ENCODE measurements around the gene CD22.

GRCh38 chr19:35307931-35308330 lies 21.1 kb upstream of the CD22 start:
- no peak for TF ChIP-seq POLR2AphosphoS5 (IDR thresholded peaks at IDR 0.05; ENCODE audit: borderline replicate concordance, low read depth, low read length)
- no peak for TF ChIP-seq FOXP2 (optimal IDR thresholded peaks at IDR 0.05; ENCODE audit: control extremely low read depth, extremely low read length, insufficient read depth)
- no peak for TF ChIP-seq EZH2 (IDR thresholded peaks at IDR 0.05)

Measured in SK-N-MC (cell line).